Stimulated activated CD4-positive, alpha-beta T cell treated with anti-CD3 and anti-CD28 coated beads, TNF-alpha, amount 100 ng/mL, for 4 hours (primary cell): ENCODE data around the gene LONP1.

Experiments
- DNase-seq, 3 experiments: peaks; one replicate each; pipeline ENCODE4 v3.0.0-alpha.2; 2020; ENCODE audit warnings: low read depth in 3 of 3

The LONP1 gene

DNA sequence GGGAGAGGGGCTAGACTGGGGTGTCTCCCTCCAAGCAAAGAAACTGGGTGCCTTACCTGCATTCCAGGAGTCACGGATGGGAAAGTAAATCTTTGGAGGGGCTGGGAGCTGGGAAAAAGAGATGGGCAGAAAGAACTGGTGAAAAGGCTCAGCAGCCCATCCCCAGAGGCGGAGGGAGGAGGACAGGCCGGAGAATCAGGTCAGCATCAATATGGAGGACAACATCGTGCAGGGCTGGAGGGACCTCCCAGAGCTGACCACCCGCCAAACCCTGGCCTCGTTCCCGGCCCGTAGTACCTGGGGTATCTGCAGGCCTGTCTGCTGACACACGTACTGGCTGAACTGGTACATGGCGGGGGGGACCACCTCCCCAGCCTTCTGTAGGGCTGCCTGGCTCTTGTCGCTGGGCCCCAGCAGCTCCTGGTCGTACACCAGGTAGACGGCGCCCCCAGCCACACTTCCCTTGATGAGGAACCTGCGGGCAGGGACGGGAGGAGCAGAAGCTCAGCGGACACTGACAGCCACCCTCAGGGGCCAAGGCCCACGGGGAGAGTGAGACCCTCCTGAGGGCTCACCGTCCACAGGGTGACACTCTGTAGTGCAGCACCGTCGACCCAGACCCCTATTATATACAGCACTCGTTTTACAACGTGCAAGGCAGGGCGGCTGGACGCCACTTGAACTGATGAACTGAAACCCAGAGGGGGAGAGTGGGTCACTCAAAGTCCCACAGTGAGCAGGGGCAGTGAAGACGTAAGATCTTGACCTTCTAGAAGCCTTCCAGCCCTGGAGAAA is 40.5 kb downstream of the LONP1 start:
- DNase-seq: no peak

DNA sequence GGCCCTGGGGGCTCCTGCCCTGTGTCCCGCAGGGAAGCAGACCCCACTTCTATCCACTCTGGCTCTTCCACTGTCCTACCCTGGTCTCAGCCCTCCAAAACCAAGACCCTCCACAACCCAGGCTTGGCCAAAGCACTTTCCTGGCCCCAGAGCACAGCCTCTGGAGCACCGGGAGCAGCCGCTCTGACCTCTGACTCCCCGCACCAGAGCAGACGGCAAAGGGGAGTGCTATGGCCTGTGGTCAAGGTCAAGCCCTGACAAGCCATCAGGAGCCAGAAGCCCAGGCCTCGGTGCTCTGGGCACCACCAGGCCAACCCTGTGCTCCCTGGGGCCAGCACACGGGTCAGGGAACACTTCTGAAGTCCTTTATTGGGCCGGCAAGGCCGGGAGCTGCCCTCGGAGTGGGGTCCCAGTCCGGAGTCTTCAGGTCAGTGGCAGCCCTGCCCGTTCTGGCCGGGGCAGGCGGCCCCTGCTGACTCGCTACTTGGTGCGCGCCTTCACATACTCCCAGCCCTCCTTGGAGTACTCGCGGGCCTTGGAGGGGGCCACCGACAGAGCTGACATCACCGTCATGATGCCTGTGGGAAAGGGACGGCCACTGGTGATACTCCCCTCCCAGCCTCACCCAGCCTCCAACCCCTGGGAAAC is 41.8 kb downstream of the LONP1 start:
- DNase-seq: no peak

DNA sequence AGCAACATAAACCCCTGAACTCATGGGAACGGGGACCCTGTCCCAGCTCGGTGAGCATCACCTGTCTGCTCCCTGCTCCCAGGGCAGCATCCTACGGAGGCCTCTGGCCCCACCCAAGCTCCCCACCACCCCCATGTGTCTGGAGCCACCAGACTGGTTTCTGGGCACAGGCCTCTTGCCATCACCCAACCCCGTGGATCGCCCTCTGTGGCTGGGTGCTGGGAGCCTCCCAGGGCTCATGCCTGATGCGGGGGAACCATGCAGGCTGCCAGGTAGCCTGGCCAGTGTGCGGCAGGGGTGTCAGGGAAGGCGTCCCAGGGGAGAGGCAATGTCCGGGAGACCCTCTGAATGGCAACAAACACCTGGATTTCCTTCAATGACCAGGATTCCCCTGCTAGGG is 42.4 kb downstream of the LONP1 start:
- DNase-seq: no peak

DNA sequence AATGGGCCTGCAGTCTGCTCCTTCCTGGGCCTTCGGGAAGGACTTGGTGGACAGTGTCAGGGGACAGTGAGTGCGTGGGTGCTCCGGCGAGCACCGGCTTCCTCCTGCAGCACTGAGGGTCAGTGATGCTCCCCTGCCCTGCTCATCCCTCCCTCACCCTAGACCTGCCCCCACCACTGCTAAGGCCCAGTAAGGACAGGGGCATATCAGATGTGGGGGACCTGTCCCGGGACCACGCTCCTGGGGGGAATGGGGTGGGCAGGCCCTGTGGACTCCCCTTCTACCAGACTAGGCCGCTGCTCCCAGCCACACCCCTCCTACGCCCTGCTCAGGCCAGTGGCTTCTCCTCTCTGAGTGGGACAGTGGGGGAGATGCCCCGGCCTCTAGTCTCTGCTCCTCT is 42.8 kb downstream of the LONP1 start:
- DNase-seq: no peak

DNA sequence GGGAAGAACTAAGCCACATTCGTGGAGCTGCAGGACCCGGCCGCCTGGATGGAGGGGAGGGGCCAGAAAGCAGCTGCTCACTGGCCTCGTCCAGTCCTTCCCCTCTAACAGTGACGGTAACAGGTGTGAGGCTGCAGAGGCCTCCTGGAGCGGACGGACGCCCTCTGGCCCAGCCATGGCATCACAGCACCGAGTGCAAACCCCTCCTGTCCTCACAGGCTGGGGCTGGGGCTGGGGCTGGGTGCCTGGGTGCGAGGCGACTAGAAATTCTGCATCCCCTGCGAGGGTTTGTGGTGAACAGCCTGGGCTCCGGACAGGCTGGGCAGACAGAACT is 43.2 kb downstream of the LONP1 start:
- DNase-seq: no peak

DNA sequence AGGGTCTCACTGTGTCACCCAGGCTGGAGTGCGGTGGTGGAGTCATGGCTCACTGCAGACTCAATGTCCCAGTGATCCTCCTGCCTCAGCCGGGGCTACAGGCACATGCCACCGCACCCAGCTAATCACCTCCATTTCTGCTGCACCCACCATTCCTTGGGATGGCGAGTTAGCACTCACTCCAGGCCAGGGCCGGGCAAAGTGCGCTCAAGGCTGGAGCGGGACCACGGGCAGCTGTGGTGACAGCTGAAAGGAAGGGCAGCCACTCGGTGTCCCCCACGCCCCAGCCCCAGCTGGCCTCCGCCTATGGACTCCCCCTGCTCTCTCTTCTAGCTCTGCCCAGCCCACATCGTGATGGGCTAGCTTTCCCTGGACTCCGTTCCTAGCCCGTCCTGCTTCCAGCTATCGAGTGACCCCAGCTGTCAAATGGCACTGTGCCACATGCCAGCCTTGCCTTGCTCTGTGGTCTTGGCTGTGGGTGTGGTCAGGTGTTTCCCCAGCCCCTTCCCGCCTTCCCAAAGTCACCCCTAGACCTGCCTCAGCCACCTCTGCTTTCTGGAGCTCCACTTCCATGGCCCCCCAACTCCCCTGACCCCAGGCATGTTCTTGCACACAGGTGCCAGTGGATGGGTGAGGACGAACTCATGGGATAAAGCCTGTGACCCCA is 43.7 kb downstream of the LONP1 start:
- DNase-seq: no peak

DNA sequence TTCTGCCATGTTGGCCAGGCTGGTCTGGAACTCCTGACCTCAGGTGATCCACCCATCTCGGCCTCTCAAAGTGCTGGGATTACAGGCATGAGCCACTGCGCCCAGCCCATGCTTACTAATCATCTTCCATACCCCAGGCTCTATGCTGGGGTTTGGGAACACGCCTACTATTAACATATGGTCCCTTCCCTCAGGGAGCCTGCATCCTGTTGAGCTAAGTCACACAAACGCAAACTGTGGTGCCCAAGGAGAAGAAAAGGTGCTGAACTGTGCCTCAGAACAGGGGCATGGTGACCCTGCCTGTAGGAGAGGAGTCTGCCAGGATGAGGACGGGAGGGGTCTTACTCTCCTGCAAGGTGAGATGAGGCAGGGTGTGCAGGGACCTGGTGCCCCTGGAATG is 45.2 kb downstream of the LONP1 start:
- DNase-seq: no peak

DNA sequence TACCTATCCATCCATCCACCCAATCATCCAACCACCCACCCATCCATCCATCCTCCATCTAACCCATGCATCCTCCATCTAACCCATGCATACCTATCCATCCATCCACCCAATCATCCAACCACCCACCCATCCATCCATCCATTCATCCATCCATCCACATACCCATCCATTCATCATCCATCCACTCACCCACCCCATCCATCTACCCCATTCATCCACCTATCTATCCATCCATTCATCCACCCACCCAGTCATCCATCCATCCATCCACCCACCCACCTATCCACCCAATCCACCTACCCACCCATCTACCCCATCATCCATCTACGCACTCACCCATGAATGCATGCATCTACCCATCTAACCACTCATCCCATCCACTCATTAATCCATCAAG is 46.2 kb downstream of the LONP1 start:
- DNase-seq: no peak

DNA sequence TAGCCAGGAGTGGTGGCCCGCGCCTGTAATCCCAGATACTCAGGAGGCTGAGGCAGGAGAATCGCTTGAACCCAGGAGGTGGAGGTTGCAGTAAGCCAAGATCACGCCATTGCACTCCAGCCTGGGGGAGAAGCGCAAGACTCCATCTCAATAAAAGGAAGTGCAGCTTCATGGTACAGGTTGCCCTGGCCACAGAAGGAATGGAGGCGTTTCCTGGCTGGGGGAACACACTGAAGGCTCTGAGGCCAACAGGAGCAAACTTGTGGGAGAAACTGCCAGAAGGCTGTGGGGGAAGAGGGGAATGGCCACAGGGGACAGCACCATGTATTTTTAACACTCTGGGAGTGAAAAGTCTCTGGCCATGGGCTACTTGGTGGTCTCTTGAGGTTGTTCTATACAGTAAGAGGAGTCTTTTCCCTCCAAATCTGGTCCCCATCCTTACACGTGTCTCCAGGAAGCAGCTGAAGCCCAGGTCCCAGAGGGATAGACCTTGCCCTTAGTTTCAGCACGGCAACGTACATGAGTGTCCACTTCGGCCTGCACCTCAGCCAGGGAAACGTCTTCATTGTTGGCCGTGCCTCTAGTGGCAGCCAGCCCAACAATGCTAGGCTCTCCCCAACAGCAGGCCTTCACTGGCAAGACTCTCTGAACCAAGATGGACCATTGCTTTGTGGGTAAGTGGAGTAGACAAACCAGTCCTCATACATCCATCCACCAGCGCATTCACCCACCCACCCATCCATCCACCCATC is 47.1 kb downstream of the LONP1 start:
- no peak for DNase-seq

DNA sequence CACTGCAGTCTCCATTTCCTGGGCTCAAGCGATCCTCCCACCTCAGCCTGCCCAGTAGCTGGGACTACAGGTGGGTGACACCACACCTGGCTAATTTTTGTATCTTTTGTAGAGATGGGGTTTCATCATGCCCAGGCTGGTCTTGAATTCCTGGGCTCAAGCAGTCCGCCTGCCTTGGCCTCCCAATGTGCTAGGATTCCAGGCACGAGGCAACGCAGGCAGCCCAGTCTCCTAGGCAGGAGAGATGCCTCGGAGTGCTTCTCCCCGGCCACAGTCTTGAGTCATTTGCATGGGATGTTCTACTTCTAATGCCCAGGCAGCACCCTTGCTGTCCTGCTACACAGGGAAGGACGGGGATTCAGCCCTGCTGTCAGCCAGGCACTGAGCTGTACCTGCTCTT is 48.3 kb downstream of the LONP1 start:
- no peak for DNase-seq

DNA sequence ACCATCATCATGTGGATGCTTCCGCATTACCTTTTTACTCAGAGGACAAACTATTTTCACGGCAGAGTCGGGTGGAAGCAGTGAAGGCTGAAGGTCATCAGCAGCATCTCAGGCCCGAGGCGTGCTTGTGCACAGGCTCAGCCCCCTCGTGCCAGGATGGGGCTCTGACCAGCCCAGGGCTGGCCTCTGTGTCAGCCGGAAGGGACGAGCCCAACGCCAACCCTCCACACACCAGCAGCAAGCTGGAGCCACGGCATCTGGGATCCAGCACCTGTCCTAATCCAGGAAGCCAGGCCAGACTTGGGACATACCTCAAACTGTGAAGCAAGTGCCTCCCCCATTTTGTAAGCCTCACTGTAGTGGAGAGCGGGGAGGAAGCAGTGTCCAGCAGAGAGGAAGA is 50.7 kb downstream of the LONP1 start:
- DNase-seq: no peak

DNA sequence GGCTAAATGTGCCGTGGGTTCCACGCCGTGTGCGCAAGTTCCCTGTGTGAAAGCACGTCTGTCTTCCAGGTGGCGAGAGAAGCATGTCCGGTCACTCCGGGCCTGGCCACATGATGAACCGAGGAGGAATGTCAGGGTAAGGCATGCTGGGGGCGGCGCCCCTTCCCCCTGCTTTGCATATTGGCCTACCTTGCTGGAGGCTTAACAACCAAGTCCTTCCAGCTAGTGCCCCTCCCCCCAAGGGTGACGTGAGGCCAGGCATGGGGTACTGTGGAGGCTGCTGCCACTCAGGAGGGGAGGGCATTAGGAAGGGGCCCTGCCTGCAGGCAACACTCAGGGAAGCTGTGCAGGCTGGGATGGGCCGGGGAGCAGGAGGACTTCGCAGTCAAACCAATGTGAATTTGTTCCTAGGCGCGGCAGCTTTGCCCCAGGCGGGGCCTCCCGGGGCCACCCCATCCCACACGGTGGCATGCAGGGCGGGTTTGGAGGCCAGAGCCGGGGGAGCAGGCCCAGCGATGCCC is 52.1 kb downstream of the LONP1 start:
- no peak for DNase-seq

DNA sequence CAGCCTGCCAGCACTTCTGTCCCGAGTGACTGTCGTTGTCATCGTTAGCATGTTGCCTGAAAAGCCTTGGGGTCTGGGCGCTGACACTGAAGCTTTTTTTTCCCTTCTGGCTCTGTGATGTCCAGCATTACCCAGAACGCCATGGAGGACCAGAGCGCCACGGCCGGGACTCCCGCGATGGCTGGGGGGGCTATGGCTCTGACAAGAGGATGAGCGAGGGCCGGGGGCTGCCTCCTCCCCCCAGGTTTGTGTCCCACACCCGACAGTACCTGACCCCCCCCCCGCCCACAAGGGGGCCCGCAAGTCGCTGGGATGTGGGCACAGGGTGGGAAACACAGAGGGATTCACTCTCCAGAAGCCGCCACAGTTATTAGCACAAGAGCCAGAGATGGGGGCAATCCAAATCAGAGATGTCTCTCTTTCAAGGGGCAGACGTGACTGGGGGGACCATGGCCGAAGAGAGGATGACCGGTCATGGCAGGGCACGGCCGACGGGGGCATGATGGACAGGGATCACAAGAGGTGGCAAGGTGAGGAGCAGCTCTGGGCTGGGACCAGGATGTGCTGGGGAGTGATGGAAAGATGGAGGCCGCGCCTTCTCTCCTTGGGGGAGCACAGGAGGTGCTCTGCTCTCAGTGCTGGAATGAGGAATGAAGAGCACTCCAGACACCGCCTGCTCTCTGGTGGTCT is 52.9 kb downstream of the LONP1 start:
- DNase-seq: no peak

DNA sequence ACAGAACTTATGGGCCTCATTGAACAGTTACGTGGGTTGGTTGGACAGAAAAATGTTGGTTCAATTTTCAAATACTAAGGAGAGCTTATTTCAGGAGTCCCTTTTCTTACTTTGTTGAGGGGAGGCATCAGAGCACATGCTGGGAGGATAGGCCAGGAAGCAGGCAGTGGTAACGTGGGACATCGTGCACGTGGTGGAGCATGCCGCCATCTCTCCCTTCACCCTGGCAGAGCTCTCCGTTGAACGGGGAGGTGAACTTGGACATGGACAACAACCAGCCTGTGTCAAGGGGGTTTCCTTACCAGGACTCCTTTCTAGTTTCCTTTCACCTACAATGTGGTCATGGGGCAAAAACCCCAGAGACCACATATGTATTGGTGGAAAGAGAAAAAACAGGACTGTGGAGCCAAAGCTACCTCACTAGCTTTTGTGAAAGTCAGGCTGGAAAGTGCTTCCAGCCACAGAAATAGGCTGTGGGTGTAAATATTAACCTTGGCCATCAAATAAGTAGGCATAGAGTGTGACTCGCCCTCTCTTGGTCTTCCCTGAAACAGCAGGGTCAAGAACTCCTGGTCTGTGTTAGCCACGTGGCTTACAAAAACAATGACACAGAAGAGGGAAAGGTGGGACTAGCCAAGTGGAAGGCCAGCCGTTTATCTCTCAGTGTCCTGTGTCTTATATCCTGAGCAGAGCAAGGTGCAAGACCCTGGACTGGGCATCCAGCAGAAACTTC is 54.0 kb downstream of the LONP1 start:
- no peak for DNase-seq

DNA sequence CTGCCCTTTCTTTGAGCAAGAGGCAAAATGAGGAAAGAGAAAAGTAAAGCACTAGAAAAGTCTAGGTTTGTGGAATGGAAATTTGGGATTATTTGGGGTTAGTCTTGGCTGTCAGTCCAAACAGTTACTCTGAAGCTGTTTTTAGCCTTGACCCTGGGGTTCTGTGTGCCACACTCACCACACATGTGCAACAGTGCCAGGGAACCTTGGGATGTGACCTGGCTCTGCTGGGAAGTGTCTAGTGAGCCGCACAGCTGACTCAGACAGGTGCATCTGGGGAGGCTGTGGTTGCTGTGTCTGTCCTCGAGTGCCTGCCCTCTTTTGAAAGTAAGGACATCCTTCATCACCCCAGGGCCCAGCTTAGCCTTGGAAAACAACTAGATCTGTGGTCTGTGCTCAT is 55.4 kb downstream of the LONP1 start:
- no peak for DNase-seq

DNA sequence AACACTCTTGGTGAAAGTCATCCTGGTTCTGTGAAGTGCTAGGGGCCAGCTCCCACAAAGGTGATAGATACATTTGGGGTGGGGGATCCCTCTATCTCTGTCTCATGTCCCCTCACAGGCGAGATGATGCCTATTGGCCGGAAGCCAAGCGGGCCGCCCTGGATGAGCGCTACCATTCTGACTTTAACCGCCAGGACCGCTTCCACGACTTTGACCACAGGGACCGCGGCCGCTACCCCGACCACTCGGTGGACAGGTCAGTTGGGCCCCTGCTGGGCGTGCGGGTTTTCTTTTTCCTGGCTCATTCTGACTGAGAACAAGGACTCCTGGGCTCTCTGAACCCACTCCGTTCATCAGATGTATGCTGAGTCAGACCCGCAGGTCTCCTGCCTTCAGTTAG is 56.0 kb downstream of the LONP1 start:
- no peak for DNase-seq

DNA sequence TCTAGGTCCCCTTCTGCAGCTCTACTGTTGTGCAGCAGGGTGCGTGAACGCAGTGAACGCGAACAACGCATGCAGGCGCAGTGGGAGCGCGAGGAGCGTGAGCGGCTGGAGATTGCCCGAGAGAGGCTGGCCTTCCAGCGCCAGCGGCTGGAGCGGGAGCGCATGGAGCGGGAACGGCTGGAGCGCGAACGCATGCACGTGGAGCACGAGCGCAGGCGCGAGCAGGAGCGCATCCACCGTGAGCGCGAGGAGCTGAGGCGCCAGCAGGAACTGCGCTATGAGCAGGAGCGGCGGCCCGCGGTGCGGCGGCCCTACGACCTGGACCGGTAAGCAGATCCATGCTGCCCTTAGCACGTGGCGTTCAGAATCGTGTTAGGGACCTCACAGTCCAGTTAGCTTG is 58.5 kb downstream of the LONP1 start:
- DNase-seq: no peak

DNA sequence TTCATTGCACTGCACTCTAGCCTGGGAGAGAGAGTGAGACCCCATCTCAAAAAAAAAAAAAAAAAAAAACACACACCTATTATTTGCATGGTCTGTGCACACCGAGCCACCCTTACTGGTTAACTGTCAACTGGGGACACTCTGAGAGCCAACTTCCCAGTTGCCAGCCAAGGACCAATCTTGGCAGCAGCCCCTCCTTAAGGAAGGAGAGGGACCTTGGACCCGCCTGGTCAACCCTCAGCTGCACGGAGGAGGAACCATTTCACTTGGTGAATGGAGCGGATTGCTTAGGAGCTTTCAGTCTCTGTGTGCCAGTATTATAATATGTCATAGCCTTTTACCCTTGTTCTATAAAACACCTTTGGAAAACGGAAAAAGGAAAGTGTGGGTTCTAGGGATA is 64.5 kb downstream of the LONP1 start:
- DNase-seq: no peak

DNA sequence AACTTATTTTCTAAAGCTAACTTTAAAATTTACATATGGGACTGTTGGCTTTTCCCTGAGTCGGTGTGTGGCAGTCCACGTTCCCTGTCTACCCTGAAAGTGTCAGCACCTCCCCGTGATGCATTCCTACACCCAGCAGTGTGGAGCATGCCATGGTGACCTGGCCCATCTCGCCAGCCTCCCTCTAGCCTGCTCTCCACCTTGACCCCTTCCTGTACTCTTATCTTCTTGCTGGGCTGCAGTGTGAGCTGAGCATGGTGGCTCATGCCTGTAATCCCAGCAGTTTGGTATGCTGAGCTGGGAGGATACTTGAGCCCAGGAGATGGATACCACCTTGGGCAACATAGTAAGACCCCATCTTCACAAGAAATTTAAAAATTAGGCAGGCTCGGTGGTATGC is 65.0 kb downstream of the LONP1 start:
- DNase-seq: no peak

DNA sequence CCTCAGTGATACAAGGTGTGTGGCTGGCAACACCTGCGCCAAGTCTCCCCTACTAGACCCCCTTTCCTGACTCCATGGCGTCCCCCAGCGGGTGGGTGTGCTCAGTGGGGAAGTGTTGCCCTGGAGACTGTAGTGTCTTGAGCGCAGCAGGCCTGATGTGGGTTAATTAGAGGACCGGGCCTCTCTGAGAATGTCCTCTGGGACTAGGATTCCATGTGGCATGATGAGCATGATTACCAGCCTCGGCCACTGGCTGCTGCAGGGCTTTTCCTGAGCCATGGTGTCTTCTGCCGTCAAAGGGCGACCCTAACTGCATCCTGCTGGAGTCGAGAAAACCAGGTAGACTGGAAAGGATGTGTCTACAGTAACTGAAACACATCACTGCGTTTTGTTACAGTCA is 67.7 kb downstream of the LONP1 start:
- DNase-seq: no peak

DNA sequence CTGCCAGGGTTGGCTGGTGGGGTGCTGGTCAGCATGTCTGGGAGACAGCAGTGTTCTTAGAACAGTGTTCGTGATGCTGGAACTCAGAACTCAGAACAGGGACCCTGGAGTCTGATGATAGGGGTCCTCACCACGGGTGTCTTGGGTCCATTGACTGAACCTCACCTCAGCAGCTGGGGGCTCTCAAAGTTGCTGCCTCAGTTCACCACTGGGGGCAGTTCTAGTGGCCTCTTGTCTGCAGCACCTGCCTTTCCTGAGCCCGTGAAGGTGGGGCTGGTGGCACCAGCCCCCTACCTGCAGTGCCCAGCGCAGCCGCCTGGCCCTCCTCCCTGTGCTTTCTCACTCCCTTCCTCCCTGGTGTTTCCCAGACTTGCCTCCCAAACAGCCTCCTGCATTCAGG is 68.6 kb downstream of the LONP1 start:
- DNase-seq: no peak
